GM23338 (cell line): ENCODE results near the gene ADRA1B. TPM values are rescaled to one million over a fixed set of nuclear protein-coding genes. Genes with fewer than 3 reads are reported as not detected.

ENCODE experiments used
- ATAC-seq: fragments of 200-7000 bp; cut with Tn5 transposase; 3 replicates; pipeline ENCODE4 v1.9.1; 2020
- DNase-seq: peaks from one replicate; pipeline ENCODE4 v3.0.0-alpha.2; 2015; ENCODE audit warnings: low spot score
- H2AFZ ChIP-seq: fragments of 200-600 bp; sonication (generic); 2 replicates; pipeline ENCODE4 v1.8.0; 2016; ENCODE audit warnings: antibody characterized with exemption, mild to moderate bottlenecking, moderate library complexity
- H3F3A ChIP-seq: fragments of 200-600 bp; sonication (generic); replicated peaks from 2 replicates; pipeline ENCODE4 v1.8.0; 2017; ENCODE audit warnings: antibody characterized with exemption, mixed run types, low read depth
- H3K27ac ChIP-seq: fragments of 200-600 bp; sonication (generic); 2 replicates; pipeline ENCODE4 v1.6.1; 2016; ENCODE audit warnings: low read depth
- H3K27me3 ChIP-seq: fragments of 200-600 bp; sonication (generic); 2 replicates; pipeline ENCODE4 v1.8.0; 2016; ENCODE audit warnings: mild to moderate bottlenecking, mixed run types, moderate library complexity; ENCODE audit not compliant: insufficient read depth
- H3K36me3 ChIP-seq: fragments of 200-600 bp; sonication (generic); 2 replicates; pipeline ENCODE4 v1.8.0; 2016; ENCODE audit warnings: mild to moderate bottlenecking; ENCODE audit not compliant: insufficient read depth
- H3K4me1 ChIP-seq: fragments of 200-600 bp; sonication (generic); 2 replicates; pipeline ENCODE4 v1.8.0; 2016; ENCODE audit warnings: mild to moderate bottlenecking, moderate library complexity; ENCODE audit not compliant: insufficient read depth
- H3K4me2 ChIP-seq: fragments of 200-600 bp; sonication (generic); 2 replicates; pipeline ENCODE4 v1.7.1; 2017; ENCODE audit warnings: mixed run types
- H3K4me3 ChIP-seq: fragments of 200-600 bp; sonication (generic); 2 replicates; pipeline ENCODE4 v1.6.1; 2016; ENCODE audit warnings: mixed run types
- H3K79me2 ChIP-seq: fragments of 200-600 bp; sonication (generic); replicated peaks from 2 replicates; pipeline ENCODE4 v1.8.0; 2017; ENCODE audit warnings: mild to moderate bottlenecking; ENCODE audit not compliant: insufficient read depth
- H3K9me2 ChIP-seq: fragments of 200-600 bp; sonication (generic); 2 replicates; pipeline ENCODE4 v1.8.0; 2017; ENCODE audit not compliant: insufficient read depth
- H4K20me1 ChIP-seq: fragments of 200-600 bp; sonication (generic); replicated peaks from 2 replicates; pipeline ENCODE4 v1.8.0; 2017; ENCODE audit warnings: mild to moderate bottlenecking; ENCODE audit not compliant: insufficient read depth
- H3K27ac Mint-ChIP-seq: 2 replicates; pipeline ENCODE4 v1.8.0; 2020; ENCODE audit warnings: inconsistent platforms, mild to moderate bottlenecking, moderate library complexity, mixed read lengths
- H3K27me3 Mint-ChIP-seq: 3 replicates; pipeline ENCODE4 v1.8.0; 2022; ENCODE audit warnings: low read depth, mild to moderate bottlenecking, moderate library complexity, mixed read lengths, inconsistent platforms; ENCODE audit not compliant: insufficient read depth, poor library complexity
- H3K36me3 Mint-ChIP-seq: 3 replicates; pipeline ENCODE4 v1.8.0; 2021; ENCODE audit warnings: low read depth, mild to moderate bottlenecking, inconsistent platforms, moderate library complexity, mixed read lengths
- H3K4me1 Mint-ChIP-seq: 3 replicates; pipeline ENCODE4 v1.8.0; 2020; ENCODE audit warnings: mild to moderate bottlenecking, inconsistent platforms, mixed read lengths
- H3K4me3 Mint-ChIP-seq: 3 replicates; pipeline ENCODE4 v1.8.0; 2021; ENCODE audit warnings: moderate library complexity, mild to moderate bottlenecking, inconsistent platforms, mixed read lengths
- H3K9me3 Mint-ChIP-seq: 3 replicates; pipeline ENCODE4 v1.8.0; 2020; ENCODE audit warnings: moderate library complexity, mild to moderate bottlenecking, inconsistent platforms, mixed read lengths
- CREB1 ChIP-seq: fragments of 250-450 bp; sonication (Bioruptor Pico); IDR thresholded peaks from 2 replicates; pipeline ENCODE4 v1.5.0; 2020; ENCODE audit warnings: low read depth, mild to moderate bottlenecking, moderate library complexity
- CTCF ChIP-seq, 2 experiments: fragments of 200-600 bp in 1 of 2; sonication (generic) in 1 of 2; conservative IDR thresholded peaks; 2 replicates each; pipeline versions ENCODE4 v1.5.1 to v1.6.1; 2016 to 2017; ENCODE audit warnings: antibody characterized with exemption in 2 of 2, low read depth in 2 of 2, mild to moderate bottlenecking in 2 of 2, moderate library complexity in 1 of 2
- ETS1 ChIP-seq: IDR thresholded peaks from 2 replicates; pipeline ENCODE4 v1.6.1; 2016; ENCODE audit warnings: antibody characterized with exemption
- EZH2 ChIP-seq: fragments of 200-600 bp; sonication (generic); IDR thresholded peaks from one replicate; pipeline ENCODE4 v1.8.0; 2017; ENCODE audit warnings: antibody characterized with exemption, mild to moderate bottlenecking, low read depth; ENCODE audit not compliant: unreplicated experiment
- EZH2phosphoT487 ChIP-seq: fragments of 200-600 bp; sonication (generic); IDR thresholded peaks from one replicate; pipeline ENCODE4 v1.8.1; 2018; ENCODE audit warnings: antibody characterized with exemption; ENCODE audit not compliant: unreplicated experiment
- JUNB ChIP-seq: IDR thresholded peaks from one replicate; pipeline ENCODE4 v1.6.1; 2016; ENCODE audit warnings: antibody characterized with exemption; ENCODE audit not compliant: unreplicated experiment
- NANOG ChIP-seq: IDR thresholded peaks from 2 replicates; pipeline ENCODE4 v1.6.1; 2016; ENCODE audit warnings: antibody characterized with exemption, borderline replicate concordance
- POLR2AphosphoS5 ChIP-seq: IDR thresholded peaks from 2 replicates; pipeline ENCODE4 v1.6.1; 2016; ENCODE audit warnings: antibody characterized with exemption, low read depth
- REST ChIP-seq: IDR thresholded peaks from one replicate; pipeline ENCODE4 v1.6.1; 2018; ENCODE audit warnings: antibody characterized with exemption; ENCODE audit not compliant: unreplicated experiment
- STAT1 ChIP-seq: IDR thresholded peaks from one replicate; pipeline ENCODE4 v1.6.1; 2016; ENCODE audit warnings: antibody characterized with exemption; ENCODE audit not compliant: unreplicated experiment
- ZNF114 ChIP-seq: fragments of 250-450 bp; sonication (Bioruptor Pico); IDR thresholded peaks from 2 replicates; pipeline ENCODE4 v1.5.0; 2020; ENCODE audit warnings: mild to moderate bottlenecking, moderate library complexity
- ZNF331 ChIP-seq: fragments of 250-450 bp; sonication (Bioruptor Pico); IDR thresholded peaks from 2 replicates; pipeline ENCODE4 v1.5.0; 2020; ENCODE audit warnings: low read depth, mild to moderate bottlenecking, moderate library complexity
- ZNF462 ChIP-seq: fragments of 250-450 bp; sonication (Bioruptor Pico); IDR thresholded peaks from 2 replicates; pipeline ENCODE4 v1.5.0; 2020; ENCODE audit warnings: mild to moderate bottlenecking, moderate library complexity
- polyA plus RNA-seq: library from polyadenylated mRNA; unstranded; fragments of >200 nt; fragmentation: Nextera tagmentation; extraction: Ambion mirVana; gene quantifications from 2 replicates; pipeline ENCODE4 v1.2.1, GENCODE V29; 2016
- total RNA-seq: library from RNA; depleted of rRNA; stranded (reverse); fragments of >200 nt; shearing (Covaris generic); gene quantifications from 2 replicates; pipeline ENCODE4 v1.2.3, GENCODE V29; 2014

The ADRA1B gene
- total and polyA plus RNA-seq, 2 experiments from 2014 or later: not detected

GRCh38 chr5:159884917-159885620 is 31.2 kb upstream of the ADRA1B start:
- H3K27me3 Mint-ChIP-seq: no peaks in the 10 kb centered on the region
- TF ChIP-seq CREB1: no peak
- TF ChIP-seq ETS1: no peak
- no peak for TF ChIP-seq EZH2
- no peak for TF ChIP-seq ZNF331 (CRISPR knock-in tag)
- TF ChIP-seq EZH2phosphoT487: no peak
- TF ChIP-seq STAT1: no peak
- TF ChIP-seq NANOG: no peak
- no peak for TF ChIP-seq ZNF462 (CRISPR knock-in tag)
- no peak for TF ChIP-seq POLR2AphosphoS5
- no peak for TF ChIP-seq CTCF (conservative IDR thresholded peaks at IDR 0.05; ENCODE audit: low read depth in 2 of 2)
- no peak for TF ChIP-seq REST
- TF ChIP-seq JUNB: no peak
- no peak for TF ChIP-seq ZNF114 (CRISPR knock-in tag)
- Histone ChIP-seq H3F3A (no peaks in the 10 kb centered on the region), H3K4me3 (no peak overlapping the region), H3K4me2 (no peak overlapping the region), H3K4me1 (no peaks in the 10 kb centered on the region), H3K27me3 (no peaks in the 10 kb centered on the region), H3K36me3 (no peaks in the 10 kb centered on the region), H3K27ac (no peak overlapping the region), H3K79me2 (no peaks in the 10 kb centered on the region), H4K20me1 (no peaks in the 10 kb centered on the region), H3K9me2 (peaks cover 17% of the 10 kb centered on the region), H2AFZ (no peak overlapping the region)
- DNase-seq: no peak
- H3K9me3 Mint-ChIP-seq: no peaks in the 10 kb centered on the region
- H3K4me3 Mint-ChIP-seq: no peak overlapping the region
- no peaks in the 10 kb centered on the region for H3K36me3 Mint-ChIP-seq
- no peak for ATAC-seq
- H3K4me1 Mint-ChIP-seq: no peaks in the 10 kb centered on the region
- no peak overlapping the region for H3K27ac Mint-ChIP-seq
